ENCODE results near the gene LRRC47.

DNA sequence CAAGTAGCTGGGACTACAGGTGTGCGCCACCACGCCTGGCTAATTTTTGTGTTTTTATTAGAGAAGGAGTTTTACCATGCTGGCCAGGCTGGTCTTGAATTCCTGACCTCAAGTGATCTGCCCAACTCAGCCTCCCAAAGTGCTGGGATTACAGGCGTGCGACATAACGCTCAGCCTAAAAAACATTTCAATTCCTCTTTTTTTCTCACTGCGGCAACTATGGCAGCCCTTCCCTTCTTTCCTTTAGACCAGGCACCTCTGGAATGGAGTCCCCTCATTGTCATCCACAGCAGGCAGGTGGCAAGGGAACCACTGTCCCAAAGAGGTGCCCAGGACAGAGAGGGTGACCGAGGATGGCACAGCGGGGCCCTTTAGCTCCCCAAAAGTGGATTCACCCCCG, 46.6 kb upstream of the LRRC47 start:
- TF ChIP-seq, protein P1, sequence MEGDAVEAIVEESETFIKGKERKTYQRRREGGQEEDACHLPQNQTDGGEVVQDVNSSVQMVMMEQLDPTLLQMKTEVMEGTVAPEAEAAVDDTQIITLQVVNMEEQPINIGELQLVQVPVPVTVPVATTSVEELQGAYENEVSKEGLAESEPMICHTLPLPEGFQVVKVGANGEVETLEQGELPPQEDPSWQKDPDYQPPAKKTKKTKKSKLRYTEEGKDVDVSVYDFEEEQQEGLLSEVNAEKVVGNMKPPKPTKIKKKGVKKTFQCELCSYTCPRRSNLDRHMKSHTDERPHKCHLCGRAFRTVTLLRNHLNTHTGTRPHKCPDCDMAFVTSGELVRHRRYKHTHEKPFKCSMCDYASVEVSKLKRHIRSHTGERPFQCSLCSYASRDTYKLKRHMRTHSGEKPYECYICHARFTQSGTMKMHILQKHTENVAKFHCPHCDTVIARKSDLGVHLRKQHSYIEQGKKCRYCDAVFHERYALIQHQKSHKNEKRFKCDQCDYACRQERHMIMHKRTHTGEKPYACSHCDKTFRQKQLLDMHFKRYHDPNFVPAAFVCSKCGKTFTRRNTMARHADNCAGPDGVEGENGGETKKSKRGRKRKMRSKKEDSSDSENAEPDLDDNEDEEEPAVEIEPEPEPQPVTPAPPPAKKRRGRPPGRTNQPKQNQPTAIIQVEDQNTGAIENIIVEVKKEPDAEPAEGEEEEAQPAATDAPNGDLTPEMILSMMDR (IDR thresholded peaks at IDR 0.05) = no peak
- TF ChIP-seq ZFX (IDR thresholded peaks at IDR 0.05; ENCODE audit: borderline replicate concordance) = no peak

Data from 22Rv1 (cell line).